ENCODE data around the gene TNPO1.

DNA sequence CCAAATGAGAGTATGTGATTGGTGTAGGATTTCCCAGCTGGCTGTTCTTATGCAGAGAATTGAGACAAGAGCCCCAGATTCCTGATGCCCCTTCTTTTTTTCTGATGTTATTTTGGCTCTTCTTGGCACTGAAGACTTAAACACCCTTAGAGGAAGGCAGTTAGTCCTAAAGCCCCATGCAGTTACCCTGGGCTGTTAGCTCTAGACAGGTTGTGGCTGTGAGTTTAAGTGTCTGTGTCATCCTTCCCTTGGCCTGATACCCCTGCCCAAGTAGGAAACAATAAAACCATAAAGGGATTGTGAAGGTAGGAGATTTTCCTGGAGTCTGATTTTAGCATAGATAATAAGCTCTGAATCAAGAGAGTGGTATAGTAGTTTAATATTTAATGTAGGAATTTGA lies 13.2 kb downstream of the TNPO1 start:
- TF ChIP-seq, protein P1, sequence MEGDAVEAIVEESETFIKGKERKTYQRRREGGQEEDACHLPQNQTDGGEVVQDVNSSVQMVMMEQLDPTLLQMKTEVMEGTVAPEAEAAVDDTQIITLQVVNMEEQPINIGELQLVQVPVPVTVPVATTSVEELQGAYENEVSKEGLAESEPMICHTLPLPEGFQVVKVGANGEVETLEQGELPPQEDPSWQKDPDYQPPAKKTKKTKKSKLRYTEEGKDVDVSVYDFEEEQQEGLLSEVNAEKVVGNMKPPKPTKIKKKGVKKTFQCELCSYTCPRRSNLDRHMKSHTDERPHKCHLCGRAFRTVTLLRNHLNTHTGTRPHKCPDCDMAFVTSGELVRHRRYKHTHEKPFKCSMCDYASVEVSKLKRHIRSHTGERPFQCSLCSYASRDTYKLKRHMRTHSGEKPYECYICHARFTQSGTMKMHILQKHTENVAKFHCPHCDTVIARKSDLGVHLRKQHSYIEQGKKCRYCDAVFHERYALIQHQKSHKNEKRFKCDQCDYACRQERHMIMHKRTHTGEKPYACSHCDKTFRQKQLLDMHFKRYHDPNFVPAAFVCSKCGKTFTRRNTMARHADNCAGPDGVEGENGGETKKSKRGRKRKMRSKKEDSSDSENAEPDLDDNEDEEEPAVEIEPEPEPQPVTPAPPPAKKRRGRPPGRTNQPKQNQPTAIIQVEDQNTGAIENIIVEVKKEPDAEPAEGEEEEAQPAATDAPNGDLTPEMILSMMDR (conservative IDR thresholded peaks at IDR 0.05 in 1 of 2, IDR thresholded peaks at IDR 0.05 in 1 of 2; ENCODE audit: low read depth in 1 of 2, low read length in 2 of 2), result no peak
- no peak for TF ChIP-seq EZH2 (IDR thresholded peaks at IDR 0.05; ENCODE audit: low read length, missing control alignments)
